Right hindlimb (tissue), 1 donor: ENCODE measurements around the gene PCDHB8.
A peak's percentile ranks its signal among the peaks of the same experiment; 100 is the strongest.
"Not testable (repeated sequence)": the region's sequence is repeated elsewhere in the genome, so short reads cannot be mapped to it uniquely, and the experiment has no call there.

Source experiments
- DNase-seq: peaks from one replicate; pipeline ENCODE4 v3.0.0-alpha.2; 2018

Gene PCDHB8

GRCh38 chr5:141177577-141178191, at the start of gene PCDHB8:
TSS of gene PCDHB8 (plus strand) at chr5:141177790. CDS start at chr5:141178035, 245 bp downstream.
- not testable (repeated sequence) for DNase-seq

DNA sequence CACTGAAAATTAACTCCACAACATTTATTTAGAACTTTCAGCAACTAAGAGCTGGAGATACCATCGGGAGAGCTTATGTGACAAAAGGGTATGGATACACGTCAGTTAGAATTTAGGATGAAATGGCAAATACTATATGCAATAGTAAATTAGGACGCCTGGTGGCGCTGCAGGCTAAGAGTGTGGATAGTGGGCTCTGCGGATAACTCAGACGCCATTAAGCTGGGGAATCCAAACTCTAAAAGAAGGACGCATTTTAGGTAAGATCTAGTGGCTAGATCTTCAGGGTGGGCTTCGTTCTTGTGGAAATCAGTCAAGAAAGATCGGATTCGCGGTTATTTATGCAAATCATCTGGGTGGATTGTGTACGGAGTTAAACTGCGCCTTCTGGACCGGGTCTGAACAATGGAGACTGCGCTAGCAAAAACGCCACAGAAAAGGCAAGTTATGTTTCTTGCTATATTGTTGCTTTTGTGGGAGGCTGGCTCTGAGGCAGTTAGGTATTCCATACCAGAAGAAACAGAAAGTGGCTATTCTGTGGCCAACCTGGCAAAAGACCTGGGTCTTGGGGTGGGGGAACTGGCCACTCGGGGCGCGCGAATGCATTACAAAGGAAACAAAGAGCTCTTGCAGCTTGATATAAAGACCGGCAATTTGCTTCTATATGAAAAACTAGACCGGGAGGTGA, 42.4 kb upstream of the PCDHB8 start, which contains the start of gene PCDHB5:
Gene PCDHB5 (plus strand): TSS at position 177 of the 688 bp plus-strand sequence. CDS start 229 bp downstream, at position 406.
- DNase-seq, result no peak

DNA sequence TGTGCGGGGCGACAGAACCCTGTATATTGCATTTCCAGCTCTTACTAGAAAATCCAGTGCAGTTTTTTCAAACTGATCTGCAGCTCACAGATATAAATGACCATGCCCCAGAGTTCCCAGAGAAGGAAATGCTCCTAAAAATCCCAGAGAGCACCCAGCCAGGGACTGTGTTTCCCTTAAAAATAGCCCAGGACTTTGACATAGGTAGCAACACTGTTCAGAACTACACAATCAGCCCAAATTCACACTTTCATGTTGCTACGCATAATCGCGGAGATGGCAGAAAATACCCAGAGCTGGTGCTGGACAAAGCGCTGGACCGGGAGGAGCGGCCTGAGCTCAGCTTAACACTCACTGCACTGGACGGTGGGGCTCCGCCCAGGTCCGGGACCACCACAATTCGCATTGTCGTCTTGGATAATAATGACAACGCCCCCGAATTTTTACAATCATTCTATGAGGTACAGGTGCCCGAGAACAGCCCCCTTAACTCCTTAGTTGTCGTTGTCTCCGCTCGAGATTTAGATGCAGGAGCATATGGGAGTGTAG, 41.8 kb upstream of the PCDHB8 start:
- DNase-seq, result no peak

- not testable (repeated sequence) for DNase-seq
These were observed 40.2 kb upstream of the PCDHB8 start for GRCh38 chr5:141137346-141137745.

DNA sequence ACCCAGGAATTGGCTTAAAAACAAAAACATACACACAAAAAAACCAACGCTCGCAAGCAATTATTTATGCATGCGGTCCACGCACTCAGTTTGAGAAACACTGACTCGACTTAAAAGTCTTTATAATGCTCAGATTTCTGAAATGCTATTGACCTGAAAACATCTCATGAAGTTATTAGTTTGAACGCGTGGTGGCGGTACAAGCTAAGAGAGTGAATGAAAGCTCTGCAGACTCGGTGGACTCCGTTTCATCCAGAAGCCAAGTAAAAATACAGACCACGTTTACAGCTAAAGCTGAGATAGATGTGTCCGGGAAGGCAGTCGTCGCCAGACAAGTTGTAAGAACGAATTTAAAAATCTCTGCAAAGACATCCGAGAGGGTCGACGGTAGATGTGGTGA, 27.8 kb upstream of the PCDHB8 start, which contains the start of gene PCDHB6:
Gene PCDHB6 (plus strand): TSS at position 246 of the 400 bp plus-strand sequence. CDS start 201 bp downstream, outside the sequence.
- DNase-seq, result no peak

DNA sequence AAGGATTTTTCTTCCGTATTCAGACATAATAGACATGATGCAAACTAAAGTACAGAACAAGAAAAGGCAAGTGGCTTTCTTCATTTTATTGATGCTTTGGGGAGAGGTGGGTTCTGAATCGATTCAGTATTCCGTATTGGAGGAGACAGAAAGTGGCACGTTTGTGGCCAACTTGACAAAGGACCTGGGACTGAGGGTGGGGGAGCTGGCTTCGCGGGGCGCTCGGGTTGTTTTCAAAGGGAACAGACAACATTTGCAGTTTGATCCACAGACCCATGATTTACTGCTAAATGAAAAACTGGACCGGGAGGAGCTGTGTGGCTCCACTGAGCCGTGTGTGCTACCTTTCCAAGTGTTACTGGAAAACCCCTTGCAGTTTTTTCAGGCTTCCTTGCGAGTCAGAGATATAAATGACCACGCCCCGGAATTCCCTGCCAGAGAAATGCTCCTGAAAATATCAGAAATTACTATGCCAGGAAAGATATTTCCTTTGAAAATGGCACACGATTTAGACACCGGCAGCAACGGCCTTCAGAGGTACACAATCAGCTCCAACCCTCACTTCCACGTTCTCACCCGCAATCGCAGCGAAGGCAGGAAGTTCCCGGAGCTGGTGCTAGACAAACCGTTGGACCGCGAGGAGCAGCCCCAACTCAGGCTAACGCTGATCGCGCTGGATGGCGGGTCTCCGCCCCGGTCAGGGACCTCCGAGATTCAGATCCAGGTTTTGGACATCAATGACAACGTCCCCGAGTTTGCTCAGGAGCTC, 27.2 kb upstream of the PCDHB8 start:
- DNase-seq, result no peak

- DNase-seq, result no peak
These were observed 26.6 kb upstream of the PCDHB8 start for GRCh38 chr5:141150993-141151325.

- DNase-seq, result not testable (repeated sequence)
These were observed 26.0 kb upstream of the PCDHB8 start for GRCh38 chr5:141151632-141152031.

DNA sequence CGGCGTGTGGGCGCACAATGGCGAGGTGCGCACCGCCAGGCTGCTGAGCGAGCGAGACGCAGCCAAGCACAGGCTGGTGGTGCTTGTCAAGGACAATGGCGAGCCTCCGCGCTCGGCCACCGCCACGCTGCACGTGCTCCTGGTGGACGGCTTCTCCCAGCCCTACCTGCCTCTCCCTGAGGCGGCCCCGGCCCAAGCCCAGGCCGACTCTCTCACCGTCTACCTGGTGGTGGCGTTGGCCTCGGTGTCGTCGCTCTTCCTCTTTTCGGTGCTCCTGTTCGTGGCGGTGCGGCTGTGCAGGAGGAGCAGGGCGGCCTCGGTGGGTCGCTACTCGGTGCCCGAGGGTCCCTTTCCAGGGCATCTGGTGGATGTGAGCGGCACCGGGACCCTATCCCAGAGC, 25.5 kb upstream of the PCDHB8 start:
- DNase-seq, result not testable (repeated sequence)

GRCh38 chr5:141155540-141156374, 21.8 kb upstream of the PCDHB8 start:
- DNase-seq, result no peak

GRCh38 chr5:141157356-141157755, 20.2 kb upstream of the PCDHB8 start:
- not testable (repeated sequence) for DNase-seq

- not testable (repeated sequence) for DNase-seq
These were observed 19.7 kb upstream of the PCDHB8 start for GRCh38 chr5:141157901-141158300.

DNA sequence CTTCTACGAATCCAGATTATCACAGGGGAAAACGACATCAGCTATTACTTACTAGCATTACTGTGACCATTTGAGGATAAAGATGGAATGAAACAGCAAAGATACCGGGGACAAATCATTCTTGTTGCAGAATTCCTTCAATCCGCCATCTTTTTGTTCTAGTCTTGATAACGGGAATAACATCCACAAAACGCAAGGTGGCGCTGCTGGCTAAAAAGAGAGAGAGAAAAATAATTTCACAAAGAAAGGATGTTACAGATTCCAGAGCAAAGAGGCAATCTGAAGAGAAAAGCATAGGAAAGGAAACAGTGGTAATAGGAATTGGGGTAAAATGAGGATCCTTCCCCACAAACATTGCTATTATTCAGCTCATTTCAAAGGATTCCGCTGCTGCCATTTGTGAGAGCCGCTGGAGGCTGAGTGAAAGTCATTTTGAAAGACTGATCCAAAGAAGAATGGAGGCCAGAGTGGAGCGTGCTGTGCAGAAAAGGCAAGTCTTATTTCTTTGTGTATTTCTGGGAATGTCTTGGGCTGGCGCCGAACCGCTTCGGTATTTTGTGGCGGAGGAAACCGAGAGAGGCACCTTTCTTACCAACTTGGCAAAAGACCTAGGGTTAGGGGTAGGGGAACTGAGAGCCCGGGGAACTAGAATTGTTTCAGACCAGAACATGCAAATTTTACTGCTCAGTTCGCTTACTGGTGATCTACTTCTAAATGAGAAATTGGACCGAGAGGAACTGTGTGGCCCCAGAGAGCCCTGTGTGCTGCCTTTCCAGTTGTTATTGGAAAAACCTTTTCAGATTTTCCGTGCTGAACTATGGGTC, 5.0 kb upstream of the PCDHB8 start, which contains the start of gene PCDHB7:
Gene PCDHB7 (plus strand): TSS at position 264 of the 824 bp plus-strand sequence. CDS start 192 bp downstream, at position 456.
- no peak for DNase-seq

DNA sequence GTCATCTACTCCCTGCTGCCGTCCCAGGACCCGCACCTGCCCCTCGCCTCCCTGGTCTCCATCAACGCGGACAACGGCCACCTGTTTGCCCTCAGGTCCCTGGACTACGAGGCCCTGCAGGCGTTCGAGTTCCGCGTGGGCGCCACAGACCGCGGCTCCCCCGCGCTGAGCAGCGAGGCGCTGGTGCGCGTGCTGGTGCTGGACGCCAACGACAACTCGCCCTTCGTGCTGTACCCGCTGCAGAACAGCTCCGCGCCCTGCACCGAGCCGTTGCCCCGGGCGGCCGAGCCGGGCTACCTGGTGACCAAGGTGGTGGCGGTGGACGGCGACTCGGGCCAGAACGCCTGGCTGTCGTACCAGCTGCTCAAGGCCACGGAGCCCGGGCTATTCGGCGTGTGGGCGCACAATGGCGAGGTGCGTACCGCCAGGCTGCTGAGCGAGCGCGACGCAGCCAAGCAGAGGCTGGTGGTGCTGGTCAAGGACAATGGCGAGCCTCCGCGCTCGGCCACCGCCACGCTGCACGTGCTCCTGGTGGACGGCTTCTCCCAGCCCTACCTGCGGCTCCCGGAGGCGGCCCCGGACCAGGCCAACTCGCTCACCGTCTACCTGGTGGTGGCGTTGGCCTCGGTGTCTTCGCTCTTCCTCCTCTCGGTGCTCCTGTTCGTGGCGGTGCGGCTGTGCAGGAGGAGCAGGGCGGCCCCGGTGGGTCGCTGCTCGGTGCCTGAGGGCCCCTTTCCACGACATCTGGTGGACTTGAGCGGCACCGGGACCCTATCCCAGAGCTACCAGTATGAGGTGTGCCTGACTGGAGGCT, 3.1 kb upstream of the PCDHB8 start:
- DNase-seq, result not testable (repeated sequence)

- no peak for DNase-seq
These were observed 1.7 kb upstream of the PCDHB8 start for GRCh38 chr5:141175933-141176332.

DNA sequence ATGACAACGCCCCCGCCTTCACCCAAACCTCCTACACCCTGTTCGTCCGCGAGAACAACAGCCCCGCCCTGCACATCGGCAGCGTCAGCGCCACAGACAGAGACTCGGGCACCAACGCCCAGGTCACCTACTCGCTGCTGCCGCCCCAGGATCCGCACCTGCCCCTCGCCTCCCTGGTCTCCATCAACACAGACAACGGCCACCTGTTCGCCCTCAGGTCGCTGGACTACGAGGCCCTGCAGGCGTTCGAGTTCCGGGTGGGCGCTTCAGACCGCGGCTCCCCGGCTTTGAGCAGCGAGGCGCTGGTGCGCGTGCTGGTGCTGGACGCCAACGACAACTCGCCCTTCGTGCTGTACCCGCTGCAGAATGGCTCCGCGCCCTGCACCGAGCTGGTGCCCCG, 1.8 kb downstream of the PCDHB8 start:
- DNase-seq, result not testable (repeated sequence)

DNA sequence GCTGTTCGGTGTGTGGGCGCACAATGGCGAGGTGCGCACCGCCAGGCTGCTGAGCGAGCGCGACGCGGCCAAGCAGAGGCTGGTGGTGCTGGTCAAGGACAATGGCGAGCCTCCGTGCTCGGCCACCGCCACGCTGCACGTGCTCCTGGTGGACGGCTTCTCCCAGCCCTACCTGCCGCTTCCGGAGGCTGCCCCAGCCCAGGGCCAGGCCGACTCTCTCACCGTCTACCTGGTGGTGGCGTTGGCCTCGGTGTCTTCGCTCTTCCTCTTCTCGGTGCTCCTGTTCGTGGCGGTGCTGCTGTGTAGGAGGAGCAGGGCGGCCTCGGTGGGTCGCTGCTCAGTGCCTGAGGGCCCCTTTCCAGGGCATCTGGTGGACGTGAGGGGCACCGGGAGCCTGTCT, 2.3 kb downstream of the PCDHB8 start:
- not testable (repeated sequence) for DNase-seq

DNA sequence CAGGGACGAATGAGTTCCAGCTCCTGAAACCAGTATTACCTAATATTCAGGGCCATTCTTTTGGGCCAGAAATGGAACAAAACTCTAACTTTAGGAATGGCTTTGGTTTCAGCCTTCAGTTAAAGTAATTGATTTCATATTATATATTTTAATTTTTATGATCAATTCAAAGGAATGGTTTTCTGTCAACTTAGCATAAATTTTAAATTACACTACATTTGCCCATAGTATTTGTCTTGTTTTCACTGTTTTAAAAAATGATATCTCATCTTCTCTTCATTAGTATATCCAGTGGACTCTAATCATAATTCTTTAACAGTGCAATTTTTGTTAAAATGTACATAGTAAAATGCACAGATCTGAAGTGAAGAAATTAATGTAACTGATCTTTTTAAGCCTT, 2.7 kb downstream of the PCDHB8 start:
- DNase-seq, result no peak

DNA sequence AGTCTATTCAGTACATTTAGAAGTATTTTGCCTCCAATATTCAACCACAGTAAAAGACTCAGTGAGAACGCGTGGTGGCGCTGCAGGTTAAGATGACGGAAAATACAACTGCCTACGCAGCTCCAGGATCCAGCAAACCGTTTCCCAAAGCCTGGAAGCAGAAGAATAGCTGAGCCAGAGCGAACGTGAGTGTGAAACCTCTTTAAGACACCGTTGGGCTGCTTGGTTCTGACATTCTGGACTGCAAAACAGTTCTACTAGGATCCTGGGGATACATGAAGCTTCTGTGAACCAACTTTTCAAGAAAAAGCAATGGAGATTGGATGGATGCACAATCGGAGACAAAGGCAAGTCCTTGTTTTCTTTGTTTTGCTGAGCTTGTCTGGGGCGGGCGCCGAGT, 4.7 kb downstream of the PCDHB8 start, which contains the start of gene PCDHB16:
Gene PCDHB16 (plus strand): TSS at position 140 of the 400 bp plus-strand sequence. CDS start 173 bp downstream, at position 313.
- peak; percentile 30 for DNase-seq
